Hepatocyte (in vitro differentiated cells): ENCODE data around the gene IKZF3. TPM values are rescaled to one million over a fixed set of nuclear protein-coding genes. Genes with fewer than 3 reads are reported as not detected.

ENCODE experiments used
- DNase-seq: peaks from one replicate; pipeline ENCODE4 v3.0.0-alpha.2; 2016; ENCODE audit warnings: low spot score
- H2AFZ ChIP-seq: fragments of 200-600 bp; sonication (generic); 2 replicates; pipeline ENCODE4 v1.6.0; 2016; ENCODE audit warnings: antibody characterized with exemption, mild to moderate bottlenecking
- H3K27ac ChIP-seq: fragments of 200-600 bp; sonication (generic); 2 replicates; pipeline ENCODE4 v1.5.1; 2016; ENCODE audit warnings: mild to moderate bottlenecking
- H3K27me3 ChIP-seq: fragments of 200-600 bp; sonication (generic); 2 replicates; pipeline ENCODE4 v1.6.1; 2016
- H3K36me3 ChIP-seq: fragments of 200-600 bp; sonication (generic); replicated peaks from 2 replicates; pipeline ENCODE4 v1.5.1; 2016; ENCODE audit warnings: low read depth; ENCODE audit not compliant: insufficient read depth
- H3K4me1 ChIP-seq: fragments of 200-600 bp; sonication (generic); 2 replicates; pipeline ENCODE4 v1.5.1; 2016; ENCODE audit warnings: mild to moderate bottlenecking, moderate library complexity; ENCODE audit not compliant: insufficient read depth
- H3K4me2 ChIP-seq: fragments of 200-600 bp; sonication (generic); 2 replicates; pipeline ENCODE4 v1.6.0; 2016
- H3K4me3 ChIP-seq: fragments of 200-600 bp; sonication (generic); 2 replicates; pipeline ENCODE4 v1.5.1; 2016; ENCODE audit warnings: mild to moderate bottlenecking
- H3K79me2 ChIP-seq: fragments of 200-600 bp; sonication (generic); 2 replicates; pipeline ENCODE4 v1.6.0; 2017; ENCODE audit warnings: mild to moderate bottlenecking
- H3K9me2 ChIP-seq: fragments of 200-600 bp; sonication (generic); replicated peaks from 2 replicates; pipeline ENCODE4 v1.6.0; 2017; ENCODE audit warnings: mild to moderate bottlenecking; ENCODE audit not compliant: insufficient read depth
- H3K9me3 ChIP-seq: fragments of 200-600 bp; sonication (generic); 2 replicates; pipeline ENCODE4 v1.5.1; 2016; ENCODE audit warnings: low read depth, mild to moderate bottlenecking
- H4K20me1 ChIP-seq: fragments of 200-600 bp; sonication (generic); 2 replicates; pipeline ENCODE4 v1.6.0; 2016; ENCODE audit warnings: mild to moderate bottlenecking; ENCODE audit not compliant: insufficient read depth, poor library complexity, severe bottlenecking
- CTCF ChIP-seq: fragments of 200-600 bp; sonication (generic); IDR thresholded peaks from 2 replicates; pipeline ENCODE4 v1.5.1; 2016; ENCODE audit warnings: antibody characterized with exemption, mild to moderate bottlenecking; ENCODE audit not compliant: poor library complexity
- EZH2 ChIP-seq: fragments of 200-600 bp; sonication (generic); IDR thresholded peaks from 2 replicates; pipeline ENCODE4 v1.6.1; 2016; ENCODE audit warnings: antibody characterized with exemption, mild to moderate bottlenecking, borderline replicate concordance
- EZH2phosphoT487 ChIP-seq: fragments of 200-600 bp; sonication (generic); IDR thresholded peaks from one replicate; pipeline ENCODE4 v1.6.1; 2018; ENCODE audit warnings: antibody characterized with exemption, mild to moderate bottlenecking, low read depth, moderate library complexity; ENCODE audit not compliant: unreplicated experiment, severe bottlenecking
- whole genome bisulfite sequencing: methylation state at CpG from one replicate; pipeline ENCODE4 v1.1.6; 2016; ENCODE audit warnings: low lambda C conversion rate; ENCODE audit errors: missing lambda C conversion rate; 5-methylcytosine and 5-hydroxymethylcytosine counted together
- polyA plus RNA-seq: library from polyadenylated mRNA; unstranded; fragments of >200 nt; fragmentation: Nextera tagmentation; extraction: Ambion mirVana; gene quantifications from 2 replicates; pipeline ENCODE4 v1.2.1, GENCODE V29; 2016
- total RNA-seq: library from RNA; depleted of rRNA; stranded (reverse); fragments of >200 nt; gene quantifications from 2 replicates; pipeline ENCODE4 v1.2.3, GENCODE V29; 2014

Gene IKZF3
- total and polyA plus RNA-seq, 2 experiments from 2014 or later, result under 0.01 TPM; not detected in 1

- H3K4me2 ChIP-seq, result no peak overlapping the region
- no peak for DNase-seq
- no peak overlapping the region for H3K27ac ChIP-seq
Measured at GRCh38 chr17:39800540-39800939, 63.6 kb downstream of the IKZF3 start.

GRCh38 chr17:39799395-39799794 lies 64.7 kb downstream of the IKZF3 start:
- WGBS, result 89% methylated on average over 1 of the region's 1 CpG
- H2AFZ ChIP-seq, result no peak overlapping the region
- no peaks in the 10 kb centered on the region for H3K36me3 ChIP-seq
- no peak overlapping the region for H3K27ac ChIP-seq
- H3K9me2 ChIP-seq, result no peaks in the 10 kb centered on the region
- no peaks in the 10 kb centered on the region for H3K79me2 ChIP-seq
- H3K4me3 ChIP-seq, result no peak overlapping the region
- H3K4me1 ChIP-seq, result no peaks in the 10 kb centered on the region
- H3K27me3 ChIP-seq, result no peaks in the 10 kb centered on the region
- no peaks in the 10 kb centered on the region for H3K9me3 ChIP-seq
- H3K4me2 ChIP-seq, result no peak overlapping the region
- TF ChIP-seq EZH2, result no peak
- no peak for TF ChIP-seq EZH2phosphoT487
- no peak for TF ChIP-seq CTCF
- H4K20me1 ChIP-seq, result no peaks in the 10 kb centered on the region
- DNase-seq, result no peak

More at GRCh38 chr17:39800540-39800939, 63.6 kb downstream of the IKZF3 start:
- Histone ChIP-seq H3K79me2 (no peaks in the 10 kb centered on the region), H3K36me3 (no peaks in the 10 kb centered on the region), H4K20me1 (no peaks in the 10 kb centered on the region), H3K4me1 (no peaks in the 10 kb centered on the region), H3K9me2 (no peaks in the 10 kb centered on the region), H3K27me3 (no peaks in the 10 kb centered on the region), H3K9me3 (no peaks in the 10 kb centered on the region), H3K4me3 (no peak overlapping the region), H2AFZ (no peak overlapping the region)
- TF ChIP-seq CTCF, result no peak
- no peak for TF ChIP-seq EZH2phosphoT487
- TF ChIP-seq EZH2, result no peak
- 41% methylated on average over 1 of the region's 1 CpG for WGBS

GRCh38 chr17:39794249-39794970 lies 69.7 kb downstream of the IKZF3 start:
- 95% methylated on average over 2 of the region's 2 CpGs for whole genome bisulfite sequencing
- Histone ChIP-seq H3K79me2 (no peaks in the 10 kb centered on the region), H3K27me3 (no peaks in the 10 kb centered on the region), H3K4me1 (no peaks in the 10 kb centered on the region), H2AFZ (no peak overlapping the region), H3K27ac (no peak overlapping the region), H3K36me3 (no peaks in the 10 kb centered on the region), H3K9me3 (no peaks in the 10 kb centered on the region), H3K4me3 (no peak overlapping the region), H4K20me1 (no peaks in the 10 kb centered on the region), H3K9me2 (no peaks in the 10 kb centered on the region), H3K4me2 (no peak overlapping the region)
- TF ChIP-seq EZH2 (no peak), EZH2phosphoT487 (no peak), CTCF (no peak)
- DNase-seq, result no peak
